Neural progenitor cell (in vitro differentiated cells): ENCODE results near the gene ADARB2. TPM values are rescaled to one million over a fixed set of nuclear protein-coding genes. Genes with fewer than 3 reads are reported as not detected.

Source experiments
- DNase-seq: peaks from one replicate; pipeline ENCODE4 v3.0.0-alpha.2; 2016; ENCODE audit warnings: low spot score
- H2AFZ ChIP-seq: fragments of 200-600 bp; sonication (generic); replicated peaks from 2 replicates; pipeline ENCODE4 v1.6.1; 2016; ENCODE audit warnings: antibody characterized with exemption
- H3F3A ChIP-seq: fragments of 200-600 bp; sonication (generic); 2 replicates; pipeline ENCODE4 v1.6.1; 2016; ENCODE audit warnings: antibody characterized with exemption, low read depth
- H3K27ac ChIP-seq: fragments of 200-600 bp; sonication (generic); 2 replicates; pipeline ENCODE4 v1.5.1; 2016; ENCODE audit warnings: mild to moderate bottlenecking
- H3K27me3 ChIP-seq: fragments of 200-600 bp; sonication (generic); 2 replicates; pipeline ENCODE4 v1.6.1; 2016; ENCODE audit warnings: mild to moderate bottlenecking, moderate library complexity
- H3K36me3 ChIP-seq: fragments of 200-600 bp; sonication (generic); 2 replicates; pipeline ENCODE4 v1.5.1; 2016
- H3K4me1 ChIP-seq: fragments of 200-600 bp; sonication (generic); 2 replicates; pipeline ENCODE4 v1.6.1; 2016; ENCODE audit warnings: mixed run types
- H3K4me2 ChIP-seq: fragments of 200-600 bp; sonication (generic); 2 replicates; pipeline ENCODE4 v1.6.1; 2016
- H3K4me3 ChIP-seq: fragments of 200-600 bp; sonication (generic); 2 replicates; pipeline ENCODE4 v1.5.1; 2016
- H3K79me2 ChIP-seq: fragments of 200-600 bp; sonication (generic); 2 replicates; pipeline ENCODE4 v1.6.1; 2016; ENCODE audit warnings: low read depth
- H3K9ac ChIP-seq: fragments of 200-600 bp; sonication (generic); 2 replicates; pipeline ENCODE4 v1.6.1; 2016
- H3K9me3 ChIP-seq: fragments of 200-600 bp; sonication (generic); 2 replicates; pipeline ENCODE4 v1.5.1; 2016; ENCODE audit warnings: low read depth
- H4K20me1 ChIP-seq: fragments of 200-600 bp; sonication (generic); 2 replicates; pipeline ENCODE4 v1.6.1; 2016; ENCODE audit warnings: low read depth
- H3K27ac Mint-ChIP-seq: 3 replicates; pipeline ENCODE4 v1.8.0; 2021; ENCODE audit warnings: mixed read lengths
- H3K27me3 Mint-ChIP-seq: 2 replicates; pipeline ENCODE4 v1.8.0; 2022; ENCODE audit warnings: low read depth, mild to moderate bottlenecking, inconsistent platforms, moderate library complexity, mixed read lengths; ENCODE audit not compliant: insufficient read depth
- H3K36me3 Mint-ChIP-seq: 3 replicates; pipeline ENCODE4 v1.8.0; 2021; ENCODE audit warnings: mixed read lengths
- H3K4me1 Mint-ChIP-seq: 3 replicates; pipeline ENCODE4 v1.8.0; 2021; ENCODE audit warnings: mixed read lengths
- H3K4me3 Mint-ChIP-seq: 3 replicates; pipeline ENCODE4 v1.8.0; 2021; ENCODE audit warnings: mild to moderate bottlenecking, moderate library complexity, mixed read lengths
- H3K9me3 Mint-ChIP-seq: 3 replicates; pipeline ENCODE4 v1.8.0; 2020; ENCODE audit warnings: mixed read lengths
- EZH2 ChIP-seq: fragments of 200-600 bp; sonication (generic); IDR thresholded peaks from 2 replicates; pipeline ENCODE4 v1.6.1; 2017; ENCODE audit warnings: antibody characterized with exemption, mild to moderate bottlenecking, moderate library complexity
- EZH2phosphoT487 ChIP-seq: fragments of 200-600 bp; sonication (generic); IDR thresholded peaks from 2 replicates; pipeline ENCODE4 v1.6.1; 2017; ENCODE audit warnings: antibody characterized with exemption
- total RNA-seq: library from RNA; depleted of rRNA; stranded (reverse); fragments of >200 nt; gene quantifications from 2 replicates; pipeline ENCODE4 v1.2.3, GENCODE V29; 2015; ENCODE audit warnings: low replicate concordance
- TF ChIP-seq, protein P1 (sequence below): fragments of 200-600 bp; sonication (generic); IDR thresholded peaks from 2 replicates; pipeline ENCODE4 v1.5.1; 2017; ENCODE audit warnings: antibody characterized with exemption, mild to moderate bottlenecking

ADARB2 gene
- total RNA-seq, 1 donor from 2014 or later = not detected

DNA sequence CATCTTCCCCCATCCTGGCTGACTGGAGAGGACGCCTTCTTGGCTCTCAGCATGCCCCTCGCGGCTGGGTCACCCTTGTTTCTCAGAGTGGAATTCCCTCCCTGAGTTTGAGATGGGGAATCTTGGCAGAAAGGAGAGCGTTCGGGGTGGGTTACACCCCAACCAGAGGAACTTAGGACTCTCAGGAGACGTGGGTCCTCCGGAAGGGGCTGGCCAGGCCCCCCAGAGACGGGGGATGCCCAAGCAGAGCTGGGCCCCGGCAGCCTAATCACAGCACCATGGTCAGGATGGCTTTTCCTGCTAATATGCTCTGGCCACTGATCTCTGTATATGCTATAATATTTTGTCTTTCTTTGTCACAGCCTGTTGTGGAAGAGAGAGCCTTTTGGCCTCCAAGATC, 466.8 kb downstream of the ADARB2 start:
- no peak overlapping the region for H2AFZ ChIP-seq
- Mint-ChIP-seq H3K27ac (peak overlapping the region; percentile 93), H3K4me1 (peaks cover 42% of the 10 kb centered on the region), H3K36me3 (no peaks in the 10 kb centered on the region), H3K27me3 (peaks cover 8% of the 10 kb centered on the region), H3K9me3 (no peaks in the 10 kb centered on the region), H3K4me3 (no peak overlapping the region)
- H3K9ac ChIP-seq = no peak overlapping the region
- no peaks in the 10 kb centered on the region for H3K4me1 ChIP-seq
- no peaks in the 10 kb centered on the region for H4K20me1 ChIP-seq
- no peak overlapping the region for H3K27ac ChIP-seq
- H3K4me2 ChIP-seq = no peak overlapping the region
- TF ChIP-seq EZH2phosphoT487 (no peak), EZH2 (no peak)
- TF ChIP-seq, protein P1, sequence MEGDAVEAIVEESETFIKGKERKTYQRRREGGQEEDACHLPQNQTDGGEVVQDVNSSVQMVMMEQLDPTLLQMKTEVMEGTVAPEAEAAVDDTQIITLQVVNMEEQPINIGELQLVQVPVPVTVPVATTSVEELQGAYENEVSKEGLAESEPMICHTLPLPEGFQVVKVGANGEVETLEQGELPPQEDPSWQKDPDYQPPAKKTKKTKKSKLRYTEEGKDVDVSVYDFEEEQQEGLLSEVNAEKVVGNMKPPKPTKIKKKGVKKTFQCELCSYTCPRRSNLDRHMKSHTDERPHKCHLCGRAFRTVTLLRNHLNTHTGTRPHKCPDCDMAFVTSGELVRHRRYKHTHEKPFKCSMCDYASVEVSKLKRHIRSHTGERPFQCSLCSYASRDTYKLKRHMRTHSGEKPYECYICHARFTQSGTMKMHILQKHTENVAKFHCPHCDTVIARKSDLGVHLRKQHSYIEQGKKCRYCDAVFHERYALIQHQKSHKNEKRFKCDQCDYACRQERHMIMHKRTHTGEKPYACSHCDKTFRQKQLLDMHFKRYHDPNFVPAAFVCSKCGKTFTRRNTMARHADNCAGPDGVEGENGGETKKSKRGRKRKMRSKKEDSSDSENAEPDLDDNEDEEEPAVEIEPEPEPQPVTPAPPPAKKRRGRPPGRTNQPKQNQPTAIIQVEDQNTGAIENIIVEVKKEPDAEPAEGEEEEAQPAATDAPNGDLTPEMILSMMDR = no peak
- H3F3A ChIP-seq = no peaks in the 10 kb centered on the region
- H3K27me3 ChIP-seq = no peaks in the 10 kb centered on the region
- H3K9me3 ChIP-seq = no peaks in the 10 kb centered on the region
- H3K4me3 ChIP-seq = no peak overlapping the region
- DNase-seq = no peak
- H3K79me2 ChIP-seq = no peaks in the 10 kb centered on the region
- no peaks in the 10 kb centered on the region for H3K36me3 ChIP-seq

DNA sequence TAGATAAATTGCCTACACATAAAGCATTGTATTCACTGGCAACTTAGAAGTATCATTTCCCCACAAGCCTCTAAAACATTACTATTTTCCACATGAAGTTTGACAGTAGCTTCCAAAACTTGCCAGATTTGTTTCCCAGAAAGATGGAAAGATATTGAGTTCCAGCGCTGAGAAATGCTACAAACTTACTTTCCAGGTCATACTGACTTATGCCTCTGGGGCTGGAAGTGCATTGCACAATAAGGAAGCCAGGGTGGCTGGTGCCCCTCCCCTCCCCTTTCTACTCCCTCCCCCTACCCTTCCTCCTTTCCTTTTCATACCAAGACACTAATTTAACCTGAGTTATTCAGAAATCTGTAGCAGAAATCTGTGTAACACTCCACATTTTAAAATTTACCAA, 468.5 kb downstream of the ADARB2 start:
- no peak overlapping the region for H3K4me2 ChIP-seq
- H3K4me1 ChIP-seq = peaks cover 3% of the 10 kb centered on the region
- DNase-seq = no peak
- TF ChIP-seq EZH2phosphoT487 (no peak), EZH2 (no peak)
- TF ChIP-seq, protein P1 = no peak
- no peaks in the 10 kb centered on the region for H3K27me3 Mint-ChIP-seq
- no peaks in the 10 kb centered on the region for H3F3A ChIP-seq
- H3K4me1 Mint-ChIP-seq = peaks cover 51% of the 10 kb centered on the region
- H3K27me3 ChIP-seq = no peaks in the 10 kb centered on the region
- H3K36me3 Mint-ChIP-seq = no peaks in the 10 kb centered on the region
- no peak overlapping the region for H3K4me3 ChIP-seq
- H3K27ac ChIP-seq = no peak overlapping the region
- no peak overlapping the region for H3K9ac ChIP-seq
- H3K4me3 Mint-ChIP-seq = no peak overlapping the region
- no peak overlapping the region for H3K27ac Mint-ChIP-seq
- H3K9me3 ChIP-seq = no peaks in the 10 kb centered on the region
- no peaks in the 10 kb centered on the region for H3K79me2 ChIP-seq
- H2AFZ ChIP-seq = no peak overlapping the region
- no peaks in the 10 kb centered on the region for H3K9me3 Mint-ChIP-seq
- H4K20me1 ChIP-seq = no peaks in the 10 kb centered on the region
- no peaks in the 10 kb centered on the region for H3K36me3 ChIP-seq

DNA sequence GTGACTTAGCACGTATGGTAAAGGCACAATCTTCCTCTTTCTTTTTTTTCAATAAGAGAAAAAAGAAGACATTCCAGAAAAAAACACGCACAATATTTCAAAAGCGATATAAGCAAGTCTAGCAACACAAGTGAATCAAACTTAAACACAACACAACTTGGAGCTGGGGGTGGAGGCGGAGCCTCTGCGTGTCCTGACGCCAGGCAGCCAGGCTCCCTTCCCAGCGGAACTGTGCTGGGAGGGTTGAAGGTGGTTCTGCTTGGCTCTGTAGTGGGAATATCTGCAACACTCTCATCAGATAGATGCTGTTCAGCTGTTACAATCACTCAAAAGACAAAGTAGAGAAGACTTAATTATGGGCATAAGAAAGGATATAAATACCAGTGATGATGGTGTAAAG, 469.8 kb downstream of the ADARB2 start:
- Histone ChIP-seq H3K4me1 (peaks cover 7% of the 10 kb centered on the region), H2AFZ (peak overlapping the region; percentile 76), H3K9ac (no peak overlapping the region), H3K4me2 (no peak overlapping the region), H3K27ac (no peak overlapping the region), H3F3A (no peaks in the 10 kb centered on the region), H3K4me3 (no peak overlapping the region), H4K20me1 (no peaks in the 10 kb centered on the region), H3K9me3 (no peaks in the 10 kb centered on the region), H3K79me2 (no peaks in the 10 kb centered on the region), H3K27me3 (no peaks in the 10 kb centered on the region), H3K36me3 (no peaks in the 10 kb centered on the region)
- peaks cover 56% of the 10 kb centered on the region for H3K4me1 Mint-ChIP-seq
- no peaks in the 10 kb centered on the region for H3K36me3 Mint-ChIP-seq
- H3K27me3 Mint-ChIP-seq = no peaks in the 10 kb centered on the region
- H3K27ac Mint-ChIP-seq = no peak overlapping the region
- peak; percentile 16 for DNase-seq
- no peak overlapping the region for H3K4me3 Mint-ChIP-seq
- TF ChIP-seq EZH2phosphoT487 (no peak), EZH2 (no peak)
- TF ChIP-seq, protein P1 = no peak
- no peaks in the 10 kb centered on the region for H3K9me3 Mint-ChIP-seq
